ENCODE results near the gene OGA.

The OGA gene

GRCh38 chr10:101780187-101780817, 37.9 kb downstream of the OGA start:
- H3K4me3 ChIP-seq (ENCODE audit: insufficient read depth, low read length, poor library complexity, severe bottlenecking): no peak overlapping the region
- H4K20me1 ChIP-seq (ENCODE audit: low read depth, low read length): no peaks in the 10 kb centered on the region; the same call in 1 of the 2 replicates
- no peak overlapping the region for H2AFZ ChIP-seq (ENCODE audit: low read depth, low read length, severe bottlenecking)
- H3K27me3 ChIP-seq (ENCODE audit: low read length): no peaks in the 10 kb centered on the region
- H3K9ac ChIP-seq (ENCODE audit: low read length): no peak overlapping the region
- H3K79me2 ChIP-seq (ENCODE audit: insufficient read depth, low read length): no peaks in the 10 kb centered on the region; the same call in 1 of the 2 replicates
- no peaks in the 10 kb centered on the region for H3K9me3 ChIP-seq (ENCODE audit: insufficient read depth, low read length)
- no peaks in the 10 kb centered on the region for H3K36me3 ChIP-seq (ENCODE audit: low read length)
- peak overlapping the region; percentile 44 for H3K4me2 ChIP-seq (ENCODE audit: low read depth, low read length, poor library complexity, severe bottlenecking)
- H3K9me2 ChIP-seq (replicated peaks; ENCODE audit: insufficient read depth, low read length): no peaks in the 10 kb centered on the region
- no peak overlapping the region for H3K27ac ChIP-seq (ENCODE audit: low read depth, low read length)
- no peak for TF ChIP-seq CTCF (IDR thresholded peaks at IDR 0.05; ENCODE audit: insufficient read depth, low read length, poor library complexity, severe bottlenecking)
- TF ChIP-seq EZH2phosphoT487 (conservative IDR thresholded peaks at IDR 0.05; ENCODE audit: low read length): no peak
- peaks cover 17% of the 10 kb centered on the region for H3F3A ChIP-seq (ENCODE audit: insufficient read depth)

GRCh38 chr10:101779544-101780186, 38.6 kb downstream of the OGA start:
- no peak overlapping the region; the same call in 1 of the 2 replicates for H3K9ac ChIP-seq (ENCODE audit: low read length)
- H3K4me2 ChIP-seq (ENCODE audit: low read depth, low read length, poor library complexity, severe bottlenecking): peak overlapping the region; percentile 44
- no peaks in the 10 kb centered on the region; the same call in 1 of the 2 replicates for H4K20me1 ChIP-seq (ENCODE audit: low read depth, low read length)
- H2AFZ ChIP-seq (ENCODE audit: low read depth, low read length, severe bottlenecking): no peak overlapping the region
- TF ChIP-seq CTCF (IDR thresholded peaks at IDR 0.05; ENCODE audit: insufficient read depth, low read length, poor library complexity, severe bottlenecking) (peak; percentile 48), EZH2phosphoT487 (conservative IDR thresholded peaks at IDR 0.05; ENCODE audit: low read length) (no peak)
- H3K27me3 ChIP-seq (ENCODE audit: low read length): no peaks in the 10 kb centered on the region
- H3K9me2 ChIP-seq (replicated peaks; ENCODE audit: insufficient read depth, low read length): no peaks in the 10 kb centered on the region
- no peak overlapping the region for H3K4me3 ChIP-seq (ENCODE audit: insufficient read depth, low read length, poor library complexity, severe bottlenecking)
- no peak overlapping the region for H3K27ac ChIP-seq (ENCODE audit: low read depth, low read length)
- peaks cover 11% of the 10 kb centered on the region for H3F3A ChIP-seq (ENCODE audit: insufficient read depth)
- no peaks in the 10 kb centered on the region for H3K9me3 ChIP-seq (ENCODE audit: insufficient read depth, low read length)
- H3K79me2 ChIP-seq (ENCODE audit: insufficient read depth, low read length): no peaks in the 10 kb centered on the region; the same call in 1 of the 2 replicates
- no peaks in the 10 kb centered on the region for H3K36me3 ChIP-seq (ENCODE audit: low read length)

GRCh38 chr10:101778781-101779543, 39.3 kb downstream of the OGA start:
- Histone ChIP-seq H3K27ac (ENCODE audit: low read depth, low read length) (no peak overlapping the region), H4K20me1 (ENCODE audit: low read depth, low read length) (no peaks in the 10 kb centered on the region; the same call in 1 of the 2 replicates), H3K4me3 (ENCODE audit: insufficient read depth, low read length, poor library complexity, severe bottlenecking) (no peak overlapping the region), H3K9me2 (replicated peaks; ENCODE audit: insufficient read depth, low read length) (no peaks in the 10 kb centered on the region), H3K36me3 (ENCODE audit: low read length) (no peaks in the 10 kb centered on the region), H3K4me2 (ENCODE audit: low read depth, low read length, poor library complexity, severe bottlenecking) (peak overlapping the region; percentile 44), H3K79me2 (ENCODE audit: insufficient read depth, low read length) (no peaks in the 10 kb centered on the region; the same call in 1 of the 2 replicates), H3K9ac (ENCODE audit: low read length) (no peak overlapping the region; the same call in 1 of the 2 replicates), H2AFZ (ENCODE audit: low read depth, low read length, severe bottlenecking) (no peak overlapping the region), H3K27me3 (ENCODE audit: low read length) (no peaks in the 10 kb centered on the region), H3F3A (ENCODE audit: insufficient read depth) (0 out of 2 replicates have a peak, but pooled peaks cover 4% of the 10 kb centered on the region), H3K9me3 (ENCODE audit: insufficient read depth, low read length) (no peaks in the 10 kb centered on the region)
- TF ChIP-seq CTCF (IDR thresholded peaks at IDR 0.05; ENCODE audit: insufficient read depth, low read length, poor library complexity, severe bottlenecking): no peak
- no peak for TF ChIP-seq EZH2phosphoT487 (conservative IDR thresholded peaks at IDR 0.05; ENCODE audit: low read length)
